HepG2 (cell line): Measurements from ENCODE around the gene LRBA. TPM values are rescaled to one million over a fixed set of nuclear protein-coding genes. Genes with fewer than 3 reads are reported as not detected.

Source experiments
- BRD4 ChIP-seq: sonication (generic); formaldehyde crosslinking; IDR thresholded peaks from 2 replicates; pipeline ENCODE4 v1.4.0; 2020; ENCODE audit warnings: missing genetic modification reagents
- CBFB ChIP-seq: sonication (generic); formaldehyde crosslinking; IDR thresholded peaks from 2 replicates; pipeline ENCODE4 v1.4.0; 2020; ENCODE audit warnings: missing genetic modification reagents
- EEA1 ChIP-seq: sonication (generic); formaldehyde crosslinking; IDR thresholded peaks from 2 replicates; pipeline ENCODE4 v1.5.1; 2020; ENCODE audit warnings: mild to moderate bottlenecking, missing genetic modification reagents, borderline replicate concordance
- FOXP1 ChIP-seq, 2 experiments: fragments of 450-650 bp in 1 of 2; IDR thresholded peaks; 2 replicates each; pipeline ENCODE4 v1.6.1; 2017 to 2018; ENCODE audit warnings: antibody characterized with exemption in 1 of 2
- KAT7 ChIP-seq: IDR thresholded peaks from 2 replicates; pipeline ENCODE4 v1.6.1; 2018; ENCODE audit warnings: borderline replicate concordance, missing compliant biosample characterization
- KLF12 ChIP-seq: sonication (generic); formaldehyde crosslinking; IDR thresholded peaks from 2 replicates; pipeline ENCODE4 v1.4.0; 2020; ENCODE audit warnings: missing genetic modification reagents, borderline replicate concordance
- MYNN ChIP-seq: sonication (generic); formaldehyde crosslinking; IDR thresholded peaks from 2 replicates; pipeline ENCODE4 v1.4.0; 2020; ENCODE audit warnings: mild to moderate bottlenecking, low read depth, missing genetic modification reagents
- NONO ChIP-seq, 2 experiments: fragments of 450-650 bp in 1 of 2; sonication (generic) in 1 of 2; formaldehyde crosslinking in 1 of 2; IDR thresholded peaks in 1 of 2; conservative IDR thresholded peaks in 1 of 2; 2 replicates each; pipeline versions ENCODE4 v1.6.1 to v1.8.0; 2017 to 2022; ENCODE audit warnings: mild to moderate bottlenecking in 1 of 2, missing genetic modification reagents in 1 of 2, moderate library complexity in 1 of 2
- PHF21A ChIP-seq: sonication (generic); formaldehyde crosslinking; IDR thresholded peaks from 2 replicates; pipeline ENCODE4 v1.5.0; 2020; ENCODE audit warnings: mild to moderate bottlenecking, missing genetic modification reagents
- POGZ ChIP-seq: sonication (generic); formaldehyde crosslinking; IDR thresholded peaks from 2 replicates; pipeline ENCODE4 v1.4.0; 2020; ENCODE audit warnings: mild to moderate bottlenecking, missing genetic modification reagents
- POLR2AphosphoS5 ChIP-seq: IDR thresholded peaks from 2 replicates; pipeline ENCODE4 v1.6.1; 2012; ENCODE audit warnings: low read depth, low read length
- SALL2 ChIP-seq: sonication (generic); formaldehyde crosslinking; IDR thresholded peaks from 2 replicates; pipeline ENCODE4 v1.8.1; 2023; ENCODE audit warnings: mild to moderate bottlenecking, missing genetic modification reagents, inconsistent platforms
- SOX6 ChIP-seq, 2 experiments: fragments of 450-650 bp in 1 of 2; sonication (generic) in 1 of 2; formaldehyde crosslinking in 1 of 2; IDR thresholded peaks; 2 replicates each; pipeline versions ENCODE4 v1.4.0 to v1.6.1; 2017 to 2020; ENCODE audit warnings: antibody characterized with exemption in 1 of 2, mild to moderate bottlenecking in 1 of 2, missing genetic modification reagents in 1 of 2
- ZFAT ChIP-seq: sonication (generic); formaldehyde crosslinking; conservative IDR thresholded peaks from 2 replicates; pipeline ENCODE4 v1.8.1; 2023; ENCODE audit warnings: missing genetic modification reagents, inconsistent platforms
- ZNF17 ChIP-seq: sonication (generic); formaldehyde crosslinking; IDR thresholded peaks from 2 replicates; pipeline ENCODE4 v1.5.0; 2020; ENCODE audit warnings: mild to moderate bottlenecking, missing genetic modification reagents
- ZNF232 ChIP-seq: sonication (generic); formaldehyde crosslinking; IDR thresholded peaks from 2 replicates; pipeline ENCODE4 v1.4.0; 2020; ENCODE audit warnings: missing genetic modification reagents, borderline replicate concordance
- ZNF251 ChIP-seq: sonication (generic); formaldehyde crosslinking; IDR thresholded peaks from 2 replicates; pipeline ENCODE4 v1.9.0; 2021; ENCODE audit warnings: mild to moderate bottlenecking, missing genetic modification reagents
- ZNF337 ChIP-seq: sonication (generic); formaldehyde crosslinking; IDR thresholded peaks from 2 replicates; pipeline ENCODE4 v1.5.1; 2020; ENCODE audit warnings: missing genetic modification reagents, low read depth, mild to moderate bottlenecking, borderline replicate concordance
- ZNF614 ChIP-seq: IDR thresholded peaks from 2 replicates; pipeline ENCODE4 v1.6.1; 2018; ENCODE audit warnings: missing biosample characterization, missing genetic modification reagents, inconsistent platforms, borderline replicate concordance
- polyA plus RNA-seq, 8 experiments: library from polyadenylated mRNA; depleted of rRNA in 3 of 8; stranded (reverse) in 7 of 8; unstranded in 1 of 8; fragments of >200 nt; fragmentation: Illumina TruSeq in 4 of 8; extraction: Trizol in 4 of 8; gene quantifications; 2 replicates each; pipeline versions ENCODE4 v1.2.1 to v1.2.3, GENCODE V29; 2011 to 2016; ENCODE audit warnings: low read depth in 4 of 8, missing spikeins in 1 of 8, mixed read lengths in 1 of 8; ENCODE audit not compliant: insufficient read depth in 1 of 8
- total RNA-seq, 5 experiments: library from RNA; depleted of rRNA; stranded (reverse); fragments of >200 nt; fragmentation: Illumina TruSeq; extraction: Trizol; gene quantifications; 2 replicates each; pipeline ENCODE4 v1.2.3, GENCODE V29; 2016; ENCODE audit warnings: low read depth in 1 of 5
- TF ChIP-seq, protein P1 (sequence below): sonication (generic); formaldehyde crosslinking; IDR thresholded peaks from 2 replicates; pipeline ENCODE4 v1.5.1; 2020; ENCODE audit warnings: mild to moderate bottlenecking, missing genetic modification reagents, borderline replicate concordance
- TF ChIP-seq, protein P2 (sequence below): sonication (generic); formaldehyde crosslinking; IDR thresholded peaks from 2 replicates; pipeline ENCODE4 v1.4.0; 2020; ENCODE audit warnings: missing genetic modification reagents
- TF ChIP-seq, protein P3 (sequence below): sonication (generic); formaldehyde crosslinking; IDR thresholded peaks from 2 replicates; pipeline ENCODE4 v1.5.0; 2020; ENCODE audit warnings: missing genetic modification reagents, mild to moderate bottlenecking, borderline replicate concordance
- TF ChIP-seq, protein P4 (sequence below): sonication (generic); formaldehyde crosslinking; IDR thresholded peaks from 2 replicates; pipeline ENCODE4 v1.5.0; 2020; ENCODE audit warnings: missing genetic modification reagents

LRBA gene
- total and polyA plus RNA-seq, 2 of the 13 experiments (the other 11 are each of a cell fraction or from before 2014, with no cell fraction given) = 21.0 to 37.2 TPM

DNA sequence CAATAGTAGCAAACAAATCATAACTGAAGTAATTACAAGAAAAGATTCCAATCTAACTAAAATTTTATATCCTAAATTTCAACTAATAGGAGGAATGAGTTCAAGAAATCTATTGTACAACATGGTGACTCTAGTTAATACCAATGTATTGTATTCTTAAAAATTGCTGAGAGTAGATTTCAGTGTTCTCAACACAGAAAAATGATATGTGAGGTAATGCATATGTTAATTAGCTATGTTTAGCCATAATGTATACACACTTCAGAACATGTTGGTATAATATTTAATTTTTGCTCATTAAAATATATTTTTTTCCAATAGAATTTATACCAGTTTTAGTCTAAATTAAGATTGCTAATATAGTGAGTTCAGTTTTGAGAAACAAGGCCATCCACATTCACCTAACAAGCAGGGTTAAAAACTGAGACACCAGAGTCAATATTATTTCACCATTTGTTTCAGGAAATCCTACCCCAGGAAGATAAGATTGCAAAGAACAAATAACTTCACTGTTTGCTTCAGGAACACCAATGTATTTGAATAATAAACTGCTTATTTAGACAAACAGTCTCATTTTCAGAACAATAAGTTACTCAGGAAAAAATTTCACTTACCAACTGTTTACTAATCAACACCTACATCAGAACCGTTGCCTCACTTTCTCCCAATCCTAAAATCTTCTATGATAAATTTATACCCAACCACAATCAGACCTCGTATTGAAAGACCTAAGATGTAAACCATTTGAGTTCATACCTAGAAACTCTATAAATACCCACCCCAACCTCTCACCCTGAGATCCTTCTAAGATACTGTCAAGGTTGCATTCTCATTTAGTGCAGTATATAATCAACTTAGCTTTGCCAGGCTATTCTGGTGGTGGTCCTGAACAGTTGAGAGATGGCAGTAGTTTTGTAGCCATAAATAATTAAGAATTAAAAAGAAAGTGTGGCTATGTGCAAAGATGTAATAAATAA is 300.3 kb downstream of the LRBA start (continued):
- TF ChIP-seq POGZ (CRISPR knock-in tag) = peak; percentile 58; the same call in 1 of the 2 replicates
- TF ChIP-seq SALL2 (CRISPR knock-in tag) = no peak
- no peak for TF ChIP-seq EEA1 (CRISPR knock-in tag)
- TF ChIP-seq SOX6 (IDR thresholded peaks at IDR 0.05) = no peak
- peak; percentile 94 for TF ChIP-seq SOX6 (CRISPR knock-in tag; IDR thresholded peaks at IDR 0.05)
- 0 out of 2 replicates have a peak, but pooled peaks have one; percentile 29 for TF ChIP-seq ZNF614 (CRISPR knock-in tag)
- TF ChIP-seq ZNF251 (CRISPR knock-in tag) = no peak
- TF ChIP-seq, protein P1, sequence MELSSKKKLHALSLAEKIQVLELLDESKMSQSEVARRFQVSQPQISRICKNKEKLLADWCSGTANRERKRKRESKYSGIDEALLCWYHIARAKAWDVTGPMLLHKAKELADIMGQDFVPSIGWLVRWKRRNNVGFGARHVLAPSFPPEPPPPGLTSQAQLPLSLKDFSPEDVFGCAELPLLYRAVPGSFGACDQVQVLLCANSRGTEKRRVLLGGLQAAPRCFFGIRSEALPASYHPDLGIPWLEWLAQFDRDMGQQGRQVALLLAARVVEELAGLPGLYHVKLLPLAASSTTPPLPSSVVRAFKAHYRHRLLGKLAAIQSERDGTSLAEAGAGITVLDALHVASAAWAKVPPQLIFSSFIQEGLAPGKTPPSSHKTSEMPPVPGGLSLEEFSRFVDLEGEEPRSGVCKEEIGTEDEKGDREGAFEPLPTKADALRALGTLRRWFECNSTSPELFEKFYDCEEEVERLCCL (CRISPR knock-in tag) = no peak
- TF ChIP-seq, protein P2, sequence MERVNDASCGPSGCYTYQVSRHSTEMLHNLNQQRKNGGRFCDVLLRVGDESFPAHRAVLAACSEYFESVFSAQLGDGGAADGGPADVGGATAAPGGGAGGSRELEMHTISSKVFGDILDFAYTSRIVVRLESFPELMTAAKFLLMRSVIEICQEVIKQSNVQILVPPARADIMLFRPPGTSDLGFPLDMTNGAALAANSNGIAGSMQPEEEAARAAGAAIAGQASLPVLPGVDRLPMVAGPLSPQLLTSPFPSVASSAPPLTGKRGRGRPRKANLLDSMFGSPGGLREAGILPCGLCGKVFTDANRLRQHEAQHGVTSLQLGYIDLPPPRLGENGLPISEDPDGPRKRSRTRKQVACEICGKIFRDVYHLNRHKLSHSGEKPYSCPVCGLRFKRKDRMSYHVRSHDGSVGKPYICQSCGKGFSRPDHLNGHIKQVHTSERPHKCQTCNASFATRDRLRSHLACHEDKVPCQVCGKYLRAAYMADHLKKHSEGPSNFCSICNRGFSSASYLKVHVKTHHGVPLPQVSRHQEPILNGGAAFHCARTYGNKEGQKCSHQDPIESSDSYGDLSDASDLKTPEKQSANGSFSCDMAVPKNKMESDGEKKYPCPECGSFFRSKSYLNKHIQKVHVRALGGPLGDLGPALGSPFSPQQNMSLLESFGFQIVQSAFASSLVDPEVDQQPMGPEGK (CRISPR knock-in tag) = no peak
- TF ChIP-seq FOXP1 (IDR thresholded peaks at IDR 0.05) = peak; percentile 51; the same call in 1 of the 2 replicates
- TF ChIP-seq FOXP1 (CRISPR knock-in tag; IDR thresholded peaks at IDR 0.05) = peak; percentile 95
- no peak for TF ChIP-seq BRD4 (CRISPR knock-in tag)
- TF ChIP-seq MYNN (CRISPR knock-in tag) = no peak
- no peak for TF ChIP-seq CBFB (CRISPR knock-in tag)
- no peak for TF ChIP-seq ZNF337
- no peak for TF ChIP-seq NONO (IDR thresholded peaks at IDR 0.05)
- TF ChIP-seq NONO (CRISPR knock-in tag; conservative IDR thresholded peaks at IDR 0.05) = no peak
- no peak for TF ChIP-seq PHF21A (CRISPR knock-in tag)
- TF ChIP-seq ZFAT (CRISPR knock-in tag) = no peak
- no peak for TF ChIP-seq KLF12
- TF ChIP-seq ZNF17 (CRISPR knock-in tag) = no peak
- TF ChIP-seq, protein P3, sequence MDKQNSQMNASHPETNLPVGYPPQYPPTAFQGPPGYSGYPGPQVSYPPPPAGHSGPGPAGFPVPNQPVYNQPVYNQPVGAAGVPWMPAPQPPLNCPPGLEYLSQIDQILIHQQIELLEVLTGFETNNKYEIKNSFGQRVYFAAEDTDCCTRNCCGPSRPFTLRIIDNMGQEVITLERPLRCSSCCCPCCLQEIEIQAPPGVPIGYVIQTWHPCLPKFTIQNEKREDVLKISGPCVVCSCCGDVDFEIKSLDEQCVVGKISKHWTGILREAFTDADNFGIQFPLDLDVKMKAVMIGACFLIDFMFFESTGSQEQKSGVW = no peak
- TF ChIP-seq ZNF232 (CRISPR knock-in tag) = no peak
- no peak for TF ChIP-seq POLR2AphosphoS5
- TF ChIP-seq, protein P4, sequence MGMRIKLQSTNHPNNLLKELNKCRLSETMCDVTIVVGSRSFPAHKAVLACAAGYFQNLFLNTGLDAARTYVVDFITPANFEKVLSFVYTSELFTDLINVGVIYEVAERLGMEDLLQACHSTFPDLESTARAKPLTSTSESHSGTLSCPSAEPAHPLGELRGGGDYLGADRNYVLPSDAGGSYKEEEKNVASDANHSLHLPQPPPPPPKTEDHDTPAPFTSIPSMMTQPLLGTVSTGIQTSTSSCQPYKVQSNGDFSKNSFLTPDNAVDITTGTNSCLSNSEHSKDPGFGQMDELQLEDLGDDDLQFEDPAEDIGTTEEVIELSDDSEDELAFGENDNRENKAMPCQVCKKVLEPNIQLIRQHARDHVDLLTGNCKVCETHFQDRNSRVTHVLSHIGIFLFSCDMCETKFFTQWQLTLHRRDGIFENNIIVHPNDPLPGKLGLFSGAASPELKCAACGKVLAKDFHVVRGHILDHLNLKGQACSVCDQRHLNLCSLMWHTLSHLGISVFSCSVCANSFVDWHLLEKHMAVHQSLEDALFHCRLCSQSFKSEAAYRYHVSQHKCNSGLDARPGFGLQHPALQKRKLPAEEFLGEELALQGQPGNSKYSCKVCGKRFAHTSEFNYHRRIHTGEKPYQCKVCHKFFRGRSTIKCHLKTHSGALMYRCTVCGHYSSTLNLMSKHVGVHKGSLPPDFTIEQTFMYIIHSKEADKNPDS (CRISPR knock-in tag) = no peak
- TF ChIP-seq KAT7 = no peak
